Kidney tubule cell (primary cell): Measurements from ENCODE around the gene MLXIP.
A peak's percentile ranks its signal among the peaks of the same experiment; 100 is the strongest.

ENCODE experiments used
- DNase-seq: peaks from one replicate; pipeline ENCODE4 v3.0.0-alpha.2; 2018; ENCODE audit warnings: low spot score

The MLXIP gene

GRCh38 chr12:122079532-122080081 lies 1.1 kb downstream of the MLXIP start:
- no peak for DNase-seq

GRCh38 chr12:122080149-122081082 lies 1.9 kb downstream of the MLXIP start:
- peak; percentile 93 for DNase-seq

- peak; percentile 89 for DNase-seq
Observed at GRCh38 chr12:122081083-122081696, 2.6 kb downstream of the MLXIP start.

- DNase-seq: peak; percentile 56
Observed at GRCh38 chr12:122081697-122082221, 3.2 kb downstream of the MLXIP start.

GRCh38 chr12:122082621-122083356 lies 4.2 kb downstream of the MLXIP start:
- DNase-seq: no peak

GRCh38 chr12:122084857-122085405 lies 6.4 kb downstream of the MLXIP start:
- no peak for DNase-seq

- DNase-seq: no peak
Observed at GRCh38 chr12:122085591-122085990, 7.0 kb downstream of the MLXIP start.

GRCh38 chr12:122086116-122086515 lies 7.6 kb downstream of the MLXIP start:
- DNase-seq: no peak

- DNase-seq: no peak
Observed at GRCh38 chr12:122086641-122087285, 8.2 kb downstream of the MLXIP start.

GRCh38 chr12:122087431-122088178 lies 9.0 kb downstream of the MLXIP start:
- peak; percentile 22 for DNase-seq

- DNase-seq: no peak
Observed at GRCh38 chr12:122088179-122088810, 9.7 kb downstream of the MLXIP start.

GRCh38 chr12:122089077-122089476 lies 10.5 kb downstream of the MLXIP start:
- DNase-seq: no peak

- peak; percentile 63 for DNase-seq
Observed at GRCh38 chr12:122090759-122091515, 12.4 kb downstream of the MLXIP start.

GRCh38 chr12:122093098-122093883 lies 14.7 kb downstream of the MLXIP start:
- DNase-seq: no peak

GRCh38 chr12:122094137-122094734 lies 15.7 kb downstream of the MLXIP start:
- no peak for DNase-seq

- DNase-seq: no peak
Observed at GRCh38 chr12:122094735-122095631, 16.4 kb downstream of the MLXIP start.

- DNase-seq: no peak
Observed at GRCh38 chr12:122096014-122096413, 17.5 kb downstream of the MLXIP start.
